GM12865 (cell line): ENCODE measurements around the gene VAV3.

Experiments
- DNase-seq: peaks from one replicate; pipeline ENCODE4 v3.0.0; 2010; ENCODE audit warnings: low read depth
- H3K4me3 ChIP-seq: 2 replicates; pipeline ENCODE4 v1.5.1; 2011; ENCODE audit warnings: mild to moderate bottlenecking, low read depth, low read length, control low read depth
- CTCF ChIP-seq: IDR thresholded peaks from 2 replicates; pipeline ENCODE4 v1.5.1; 2011; ENCODE audit warnings: low read length, control low read depth, low read depth, inconsistent platforms; ENCODE audit not compliant: insufficient read depth; ENCODE audit errors: missing control alignments

Gene VAV3

GRCh38 chr1:107954126-107954525 lies 10.9 kb downstream of the VAV3 start:
- no peak for TF ChIP-seq CTCF
- no peak overlapping the region for H3K4me3 ChIP-seq
- no peak for DNase-seq

- DNase-seq = no peak
- no peak overlapping the region for H3K4me3 ChIP-seq
- TF ChIP-seq CTCF = no peak
Observed at GRCh38 chr1:107953556-107953955, 11.4 kb downstream of the VAV3 start.

- DNase-seq = peak; percentile 34
- H3K4me3 ChIP-seq = no peak overlapping the region
- TF ChIP-seq CTCF = no peak
Observed at GRCh38 chr1:107952989-107953388, 12.0 kb downstream of the VAV3 start.

GRCh38 chr1:107950464-107950863 lies 14.5 kb downstream of the VAV3 start:
- peak; percentile 31 for DNase-seq
- no peak for TF ChIP-seq CTCF
- H3K4me3 ChIP-seq = no peak overlapping the region

GRCh38 chr1:107949467-107950253 lies 15.3 kb downstream of the VAV3 start:
- H3K4me3 ChIP-seq = no peak overlapping the region
- peak; percentile 95 for DNase-seq
- TF ChIP-seq CTCF = no peak

- no peak for DNase-seq
- TF ChIP-seq CTCF = no peak
- H3K4me3 ChIP-seq = no peak overlapping the region
Observed at GRCh38 chr1:107946794-107947193, 18.2 kb downstream of the VAV3 start.

- no peak overlapping the region for H3K4me3 ChIP-seq
- no peak for TF ChIP-seq CTCF
- DNase-seq = no peak
Observed at GRCh38 chr1:107943694-107944093, 21.3 kb downstream of the VAV3 start.
